PC-9 (cell line): ENCODE results near the gene AGAP1. TPM values are rescaled to one million over a fixed set of nuclear protein-coding genes. Genes with fewer than 3 reads are reported as not detected.

Experiments
- BruUV-seq: library from RNA; stranded (reverse); fragments of 400-500 nt; replicated peaks from 2 replicates; lab custom pipeline; 2021; lab: Mats Ljungman, UMichigan
- CTCF ChIA-PET: fragments of 300-600 bp; sonication (Branson Sonifier 250); formaldehyde crosslinking; loops from one replicate; lab custom pipeline; 2022; ENCODE audit warnings: antibody characterized with exemption; lab: Charles Lee
- POLR2A ChIA-PET: fragments of 300-600 bp; sonication (Branson Sonifier 250); formaldehyde crosslinking; loops from one replicate; lab custom pipeline; 2022; ENCODE audit warnings: antibody characterized with exemption; ENCODE audit not compliant: unreplicated experiment; lab: Charles Lee
- DNase-seq, 2 experiments: peaks; one replicate each; pipeline versions ENCODE4 v3.0.0 to v3.0.0-alpha.2; 2015 to 2022; ENCODE audit warnings: mixed read lengths in 1 of 2
- H2AFZ ChIP-seq: fragments of 200-600 bp; sonication (generic); 2 replicates; pipeline ENCODE4 v1.8.1; 2017; ENCODE audit warnings: antibody characterized with exemption
- H3F3A ChIP-seq: fragments of 200-600 bp; sonication (generic); 2 replicates; pipeline ENCODE4 v1.8.1; 2017; ENCODE audit warnings: antibody characterized with exemption, mild to moderate bottlenecking, low read depth; ENCODE audit not compliant: insufficient read depth
- H3K27ac ChIP-seq: fragments of 200-600 bp; sonication (generic); 2 replicates; pipeline ENCODE4 v1.6.1; 2016; ENCODE audit warnings: mixed run types
- H3K27me3 ChIP-seq: fragments of 200-600 bp; sonication (generic); 2 replicates; pipeline ENCODE4 v1.6.1; 2016; ENCODE audit warnings: low read depth, mixed run types; ENCODE audit not compliant: insufficient read depth
- H3K36me3 ChIP-seq: fragments of 200-600 bp; sonication (generic); 2 replicates; pipeline ENCODE4 v1.6.1; 2016; ENCODE audit warnings: low read depth, mixed run types
- H3K4me1 ChIP-seq: fragments of 200-600 bp; sonication (generic); replicated peaks from 2 replicates; pipeline ENCODE4 v1.6.1; 2016; ENCODE audit warnings: mixed run types; ENCODE audit not compliant: insufficient read depth
- H3K4me2 ChIP-seq: fragments of 200-600 bp; sonication (generic); 2 replicates; pipeline ENCODE4 v1.6.1; 2017; ENCODE audit warnings: mixed run types
- H3K4me3 ChIP-seq: fragments of 200-600 bp; sonication (generic); 2 replicates; pipeline ENCODE4 v1.6.1; 2016; ENCODE audit warnings: mixed run types
- H3K79me2 ChIP-seq: fragments of 200-600 bp; sonication (generic); 2 replicates; pipeline ENCODE4 v1.6.1; 2017; ENCODE audit warnings: low read depth, mixed run types
- H3K9me2 ChIP-seq: fragments of 200-600 bp; sonication (generic); 2 replicates; pipeline ENCODE4 v1.8.1; 2017; ENCODE audit warnings: mild to moderate bottlenecking; ENCODE audit not compliant: insufficient read depth
- H3K9me3 ChIP-seq: fragments of 200-600 bp; sonication (generic); 2 replicates; pipeline ENCODE4 v1.8.1; 2016; ENCODE audit warnings: low read depth; ENCODE audit not compliant: insufficient read depth
- H4K20me1 ChIP-seq: fragments of 200-600 bp; sonication (generic); 2 replicates; pipeline ENCODE4 v1.8.1; 2017; ENCODE audit not compliant: insufficient read depth
- CTCF ChIP-seq: fragments of 200-600 bp; sonication (generic); conservative IDR thresholded peaks from 2 replicates; pipeline ENCODE4 v1.6.1; 2017; ENCODE audit warnings: mixed run types, antibody characterized with exemption, mild to moderate bottlenecking, moderate library complexity
- EZH2 ChIP-seq: fragments of 200-600 bp; sonication (generic); IDR thresholded peaks from 2 replicates; pipeline ENCODE4 v1.8.0; 2017; ENCODE audit warnings: antibody characterized with exemption, low read depth
- intact Hi-C: fragments of 100-400 bp; cut with micrococcal nuclease; formaldehyde crosslinking; loops from one replicate; pipeline ENCODE4 v1.10.0; 2022; ENCODE audit not compliant: unreplicated experiment
- total RNA-seq: library from RNA; stranded (reverse); gene quantifications from 2 replicates; pipeline ENCODE4 v1.2.3, GENCODE V29; 2021

The AGAP1 gene
- total RNA-seq, 1 experiment from 2014 or later = 91.4 TPM

GRCh38 chr2:235640926-235641723 lies 147.3 kb downstream of the AGAP1 start:
- Histone ChIP-seq H3K27ac (no peak overlapping the region), H3K9me3 (no peaks in the 10 kb centered on the region), H3K4me2 (no peak overlapping the region), H3K4me1 (no peaks in the 10 kb centered on the region), H3K4me3 (no peak overlapping the region), H3K79me2 (peaks cover 94% of the 10 kb centered on the region), H2AFZ (no peak overlapping the region), H4K20me1 (peaks cover 81% of the 10 kb centered on the region), H3K36me3 (no peaks in the 10 kb centered on the region), H3F3A (no peaks in the 10 kb centered on the region), H3K27me3 (no peaks in the 10 kb centered on the region), H3K9me2 (no peaks in the 10 kb centered on the region)
- CTCF ChIA-PET = no interaction called here
- no TSS peak for BruUV-seq
- DNase-seq = no peak
- POLR2A ChIA-PET = no interaction called here
- no peak for TF ChIP-seq EZH2
- no peak for TF ChIP-seq CTCF
- intact Hi-C loops = no loop called here

GRCh38 chr2:235641956-235642355 lies 148.1 kb downstream of the AGAP1 start:
- TF ChIP-seq CTCF (no peak), EZH2 (no peak)
- no peak overlapping the region for H3K4me2 ChIP-seq
- H3K79me2 ChIP-seq = peaks cover 91% of the 10 kb centered on the region
- H3K9me3 ChIP-seq = no peaks in the 10 kb centered on the region
- no peaks in the 10 kb centered on the region for H3K36me3 ChIP-seq
- BruUV-seq = no TSS peak
- intact Hi-C loops = no loop called here
- no peak overlapping the region for H3K4me3 ChIP-seq
- no peak overlapping the region for H3K27ac ChIP-seq
- H3F3A ChIP-seq = no peaks in the 10 kb centered on the region
- no peaks in the 10 kb centered on the region for H3K27me3 ChIP-seq
- ChIA-PET CTCF (no interaction called here), POLR2A (no interaction called here)
- no peaks in the 10 kb centered on the region for H3K4me1 ChIP-seq
- H4K20me1 ChIP-seq = peaks cover 84% of the 10 kb centered on the region
- no peak overlapping the region for H2AFZ ChIP-seq
- DNase-seq = no peak
- H3K9me2 ChIP-seq = no peaks in the 10 kb centered on the region

DNA sequence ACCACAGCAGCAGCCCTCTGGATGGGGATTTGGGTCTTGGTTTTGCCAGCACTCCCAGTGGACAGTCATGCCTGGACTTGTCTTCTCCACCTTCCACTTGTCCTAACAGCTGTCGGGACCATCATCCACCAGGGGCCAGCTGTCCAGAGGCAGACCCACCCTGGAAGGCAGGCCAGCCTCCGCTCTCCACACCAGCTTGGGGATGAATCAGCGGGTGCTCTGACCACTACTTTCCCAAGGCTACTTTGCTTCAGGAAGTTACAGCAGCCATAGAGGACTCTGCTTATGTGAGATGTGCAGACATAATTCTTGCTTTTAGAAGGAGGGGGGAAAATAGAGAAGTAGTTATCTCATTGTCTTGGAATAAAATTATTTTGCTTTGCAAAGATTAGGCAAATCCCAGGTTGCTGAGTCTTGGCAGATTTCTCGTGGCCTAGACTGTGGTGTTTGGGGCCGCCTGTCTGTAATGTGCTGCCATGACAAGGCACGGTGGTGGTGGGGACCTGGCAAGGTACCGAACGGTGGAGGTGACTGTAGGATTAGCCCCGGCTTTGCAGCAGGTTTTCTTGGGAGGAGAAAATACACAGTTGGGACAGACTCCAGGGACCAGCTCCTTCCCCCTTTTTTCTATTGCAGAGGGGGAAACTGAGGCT lies 148.7 kb downstream of the AGAP1 start:
- BruUV-seq = no TSS peak
- H3K9me3 ChIP-seq = no peaks in the 10 kb centered on the region
- no peak for DNase-seq

More for the DNA sequence above, 148.7 kb downstream of the AGAP1 start:
- Histone ChIP-seq H3K27ac (no peak overlapping the region), H3F3A (no peaks in the 10 kb centered on the region), H3K27me3 (no peaks in the 10 kb centered on the region), H2AFZ (no peak overlapping the region), H3K4me1 (no peaks in the 10 kb centered on the region), H3K4me2 (no peak overlapping the region), H3K9me2 (no peaks in the 10 kb centered on the region), H3K4me3 (no peak overlapping the region), H4K20me1 (peaks cover 90% of the 10 kb centered on the region), H3K36me3 (no peaks in the 10 kb centered on the region), H3K79me2 (peaks cover 93% of the 10 kb centered on the region)
- intact Hi-C loops = no loop called here
- POLR2A ChIA-PET = no interaction called here
- TF ChIP-seq CTCF (no peak), EZH2 (no peak)
- CTCF ChIA-PET = no interaction called here
